Gastrocnemius medialis (tissue), 4 donors: Measurements from ENCODE around the gene LRRC66. TPM values are rescaled to one million over a fixed set of nuclear protein-coding genes. Genes with fewer than 3 reads are reported as not detected.

ENCODE experiments used
- ATAC-seq, 2 donors: fragments of 150-250 bp; one replicate each; pipeline ENCODE4 v1.9.1; 2016
- DNase-seq, 2 donors: peaks; one replicate each; pipeline ENCODE4 v3.0.0-alpha.2; 2019
- H3K27ac ChIP-seq, 4 donors: fragments of 200-600 bp; sonication (generic); 1 replicate in 1 of 4; 2 replicates in 3 of 4; pipeline ENCODE4 v1.5.1; 2016 to 2018; ENCODE audit warnings: mild to moderate bottlenecking in 2 of 4, moderate library complexity in 1 of 4
- H3K27me3 ChIP-seq, 3 donors: fragments of 200-600 bp; sonication (generic) in 2 of 3; 1 replicate in 1 of 3; 2 replicates in 2 of 3; pipeline versions ENCODE4 v1.5.1 to v1.6.0; 2016 to 2019; ENCODE audit warnings: mild to moderate bottlenecking in 1 of 3, moderate library complexity in 1 of 3
- H3K36me3 ChIP-seq, 2 donors: fragments of 200-600 bp; sonication (generic) in 1 of 2; one replicate each; pipeline ENCODE4 v1.5.1; 2017 to 2018
- H3K4me1 ChIP-seq, 2 donors: fragments of 200-600 bp; sonication (generic) in 1 of 2; one replicate each; pipeline ENCODE4 v1.5.1; 2016 to 2017; ENCODE audit warnings: mild to moderate bottlenecking in 2 of 2
- H3K4me3 ChIP-seq, 4 donors: fragments of 200-600 bp; sonication (generic) in 3 of 4; 1 replicate in 1 of 4; 2 replicates in 3 of 4; pipeline ENCODE4 v1.5.1; 2016 to 2019; ENCODE audit warnings: mild to moderate bottlenecking in 2 of 4
- H3K9me3 ChIP-seq, 3 donors: fragments of 200-600 bp; sonication (generic) in 2 of 3; 1 replicate in 1 of 3; 2 replicates in 2 of 3; pipeline ENCODE4 v1.5.1; 2016 to 2019
- CTCF ChIP-seq, 5 experiments: fragments of 450-650 bp in 3 of 5; fragments of 200-600 bp in 2 of 5; sonication (generic) in 2 of 5; IDR thresholded peaks in 4 of 5; conservative IDR thresholded peaks in 1 of 5; 1 replicate in 4 of 5; 2 replicates in 1 of 5; pipeline ENCODE4 v1.5.1; 2016 to 2019; ENCODE audit warnings: antibody characterized with exemption in 5 of 5, mild to moderate bottlenecking in 3 of 5, moderate library complexity in 3 of 5
- POLR2A ChIP-seq, 2 donors: fragments of 450-650 bp; IDR thresholded peaks; one replicate each; pipeline ENCODE4 v1.6.1; 2017; ENCODE audit warnings: antibody characterized with exemption in 2 of 2, mild to moderate bottlenecking in 2 of 2, moderate library complexity in 2 of 2
- in situ Hi-C, 4 donors: fragments of 200-750 bp; cut with MboI; loops; one replicate each; pipeline versions ENCODE4 v1.15.0 to v1.8.0; 2017; ENCODE audit warnings: low sequenced_read_pairs in 4 of 4
- intact Hi-C: fragments of 100-400 bp; cut with DNase I; formaldehyde crosslinking; loops from one replicate; pipeline ENCODE4 v1.15.1; 2023; ENCODE audit warnings: low total_unique reads
- total RNA-seq, 4 donors: library from RNA; depleted of rRNA; stranded (reverse); fragments of >200 nt; gene quantifications; one replicate each; pipeline versions ENCODE4 v1.1.0 to v1.2.3, GENCODE V29; 2016

Gene LRRC66
- total RNA-seq, 4 donors from 2014 or later = 0.33 to 3.3 (median 1.1) TPM

- peaks cover 33 to 45% of the 10 kb centered on the region in 2 donors for H3K4me1 ChIP-seq
- H3K9me3 ChIP-seq = no peaks in the 10 kb centered on the region
- no peak for TF ChIP-seq CTCF (IDR thresholded peaks at IDR 0.05 in 4 of 5, conservative IDR thresholded peaks at IDR 0.05 in 1 of 5)
- TF ChIP-seq POLR2A (IDR thresholded peaks at IDR 0.05) = no peak
- H3K27ac ChIP-seq = peak overlapping the region; percentile 85 to 90 (median 88)
- peak overlapping the region; percentile 72 to 87 (median 78) for H3K4me3 ChIP-seq
- ATAC-seq = peak; percentile 93 to 94
- DNase-seq = peak; percentile 68 to 75
- intact Hi-C loops (loop anchor here (5.0 kb wide), 1 partner anchor 195 kb away; the partner anchor contains the start of gene DCUN1D4), in situ Hi-C loops (loop anchor here in 1 of 4 donors (25.0 kb wide), 1 partner anchor 675 kb away; no protein-coding TSS in a partner anchor)
- H3K27me3 ChIP-seq = peaks cover 0 to 3% (median 0%) of the 10 kb centered on the region in 3 donors
- no peaks in the 10 kb centered on the region for H3K36me3 ChIP-seq
Measured at GRCh38 chr4:52037689-52038102, 17.5 kb upstream of the LRRC66 start.

- ATAC-seq (no peak), DNase-seq (no peak)
- TF ChIP-seq POLR2A (IDR thresholded peaks at IDR 0.05) (no peak), CTCF (IDR thresholded peaks at IDR 0.05 in 4 of 5, conservative IDR thresholded peaks at IDR 0.05 in 1 of 5) (no peak)
- Histone ChIP-seq H3K9me3 (no peaks in the 10 kb centered on the region), H3K27me3 (no peaks in the 10 kb centered on the region), H3K4me1 (peaks cover 35 to 46% of the 10 kb centered on the region in 2 donors), H3K27ac (peak overlapping the region; percentile 85 to 90 (median 88)), H3K4me3 (peak overlapping the region; percentile 72 to 87 (median 78)), H3K36me3 (peaks cover 0 to 4% of the 10 kb centered on the region in 2 donors)
- in situ Hi-C loops (loop anchor here in 1 of 4 donors (25.0 kb wide), 1 partner anchor 675 kb away; no protein-coding TSS in a partner anchor), intact Hi-C loops (loop anchor here (5.0 kb wide), 1 partner anchor 195 kb away; the partner anchor contains the start of gene DCUN1D4)
Measured at GRCh38 chr4:52036886-52037530, 16.8 kb upstream of the LRRC66 start.

- Histone ChIP-seq H3K9me3 (no peaks in the 10 kb centered on the region), H3K4me1 (peaks cover 35 to 46% of the 10 kb centered on the region in 2 donors), H3K27ac (peak overlapping the region in 2 of 4 donors; percentile 10 to 90), H3K36me3 (peaks cover 0 to 20% of the 10 kb centered on the region in 2 donors), H3K4me3 (no peak overlapping the region), H3K27me3 (no peaks in the 10 kb centered on the region)
- TF ChIP-seq CTCF (IDR thresholded peaks at IDR 0.05 in 4 of 5, conservative IDR thresholded peaks at IDR 0.05 in 1 of 5) = no peak
- TF ChIP-seq POLR2A (IDR thresholded peaks at IDR 0.05) = no peak
- in situ Hi-C loops = loop anchor here in 1 of 4 donors (25.0 kb wide), 1 partner anchor 677 kb away; no protein-coding TSS in a partner anchor
- ATAC-seq (no peak), DNase-seq (no peak)
- intact Hi-C loops = loop anchor here (5.0 kb wide), 1 partner anchor 193 kb away; the partner anchor contains the start of gene DCUN1D4
Measured at GRCh38 chr4:52035190-52035589, 15.0 kb upstream of the LRRC66 start.

- Histone ChIP-seq H3K9me3 (no peaks in the 10 kb centered on the region), H3K27me3 (no peaks in the 10 kb centered on the region), H3K27ac (peak overlapping the region in 1 of 4 donors; percentile 6), H3K36me3 (peaks cover 0 to 43% of the 10 kb centered on the region in 2 donors), H3K4me3 (no peak overlapping the region), H3K4me1 (peaks cover 29 to 40% of the 10 kb centered on the region in 2 donors)
- ATAC-seq (no peak), DNase-seq (no peak)
- intact Hi-C loops (no loop called here), in situ Hi-C loops (loop anchor here in 2 of 4 donors (5.0 to 25.0 kb wide), 2 partner anchors 195 to 680 kb away; no protein-coding TSS in a partner anchor)
- TF ChIP-seq CTCF (IDR thresholded peaks at IDR 0.05 in 4 of 5, conservative IDR thresholded peaks at IDR 0.05 in 1 of 5) (no peak), POLR2A (IDR thresholded peaks at IDR 0.05) (no peak)
Measured at GRCh38 chr4:52032005-52032404, 11.8 kb upstream of the LRRC66 start.
